Caco-2 (cell line): ENCODE data around the gene UBL3. TPM values are rescaled to one million over a fixed set of nuclear protein-coding genes. Genes with fewer than 3 reads are reported as not detected.

ENCODE experiments used
- Bru-seq: library from RNA; stranded (reverse); fragments of 400-500 nt; gene quantifications from one replicate; lab custom pipeline; 2021; lab: Mats Ljungman, UMichigan
- BruChase-seq, 2 experiments: library from RNA; stranded (reverse); fragments of 400-500 nt; gene quantifications; one replicate each; lab custom pipeline; 2021; lab: Mats Ljungman, UMichigan
- BruUV-seq: library from RNA; stranded (reverse); fragments of 400-500 nt; replicated peaks from 2 replicates; lab custom pipeline; 2021; lab: Mats Ljungman, UMichigan
- CTCF ChIA-PET: fragments of 300-600 bp; sonication (Branson Sonifier 250); formaldehyde crosslinking; loops from one replicate; lab custom pipeline; 2022; ENCODE audit warnings: antibody characterized with exemption; lab: Charles Lee
- POLR2A ChIA-PET: fragments of 300-600 bp; sonication (Branson Sonifier 250); formaldehyde crosslinking; loops from one replicate; lab custom pipeline; 2022; ENCODE audit warnings: antibody characterized with exemption; lab: Charles Lee
- DNase-seq, 2 experiments: peaks; one replicate each; pipeline versions ENCODE4 v3.0.0 to v3.0.0-alpha.2; 2020 to 2022
- H3K27me3 ChIP-seq: replicated peaks from 2 replicates; pipeline ENCODE4 v1.6.0; 2011; ENCODE audit warnings: low read length; ENCODE audit not compliant: control insufficient read depth, insufficient read depth
- H3K36me3 ChIP-seq: 2 replicates; pipeline ENCODE4 v1.5.1; 2011; ENCODE audit warnings: low read length; ENCODE audit not compliant: control insufficient read depth, insufficient read depth
- H3K4me1 ChIP-seq: fragments of 250-450 bp; sonication (Bioruptor Pico); 2 replicates; pipeline ENCODE4 v1.5.1; 2020; ENCODE audit warnings: mild to moderate bottlenecking
- H3K4me3 ChIP-seq: 2 replicates; pipeline ENCODE4 v1.5.1; 2011; ENCODE audit warnings: low read depth, mild to moderate bottlenecking, control low read depth, low read length
- H3K9me3 ChIP-seq: fragments of 250-450 bp; sonication (Bioruptor Pico); 2 replicates; pipeline ENCODE4 v1.5.1; 2020; ENCODE audit warnings: mild to moderate bottlenecking, moderate library complexity
- H3K27ac Mint-ChIP-seq: one replicate; pipeline ENCODE4 v1.8.0; 2022; ENCODE audit warnings: mixed read lengths; ENCODE audit not compliant: unreplicated experiment
- H3K27me3 Mint-ChIP-seq: one replicate; pipeline ENCODE4 v1.8.0; 2022; ENCODE audit warnings: mixed read lengths; ENCODE audit not compliant: insufficient read depth, unreplicated experiment
- H3K36me3 Mint-ChIP-seq: one replicate; pipeline ENCODE4 v1.8.0; 2022; ENCODE audit warnings: mild to moderate bottlenecking, mixed read lengths; ENCODE audit not compliant: insufficient read depth, unreplicated experiment
- H3K4me1 Mint-ChIP-seq: one replicate; pipeline ENCODE4 v1.8.0; 2022; ENCODE audit warnings: low read depth, mixed read lengths; ENCODE audit not compliant: unreplicated experiment
- H3K4me3 Mint-ChIP-seq: one replicate; pipeline ENCODE4 v1.8.0; 2022; ENCODE audit warnings: mild to moderate bottlenecking, moderate library complexity, mixed read lengths; ENCODE audit not compliant: unreplicated experiment
- H3K9me3 Mint-ChIP-seq: one replicate; pipeline ENCODE4 v1.8.0; 2022; ENCODE audit warnings: mixed read lengths; ENCODE audit not compliant: unreplicated experiment
- intact Hi-C: fragments of 100-400 bp; cut with micrococcal nuclease; formaldehyde crosslinking; loops from one replicate; pipeline ENCODE4 v1.10.0; 2022; ENCODE audit not compliant: unreplicated experiment
- long read RNA-seq: library from polyadenylated mRNA; stranded (forward); transcript quantifications from one replicate; pipeline ENCODE4 v2.0.0, GENCODE V29; 2022
- total RNA-seq: library from RNA; stranded (reverse); gene quantifications from 2 replicates; pipeline ENCODE4 v1.2.3, GENCODE V29; 2022
- TF ChIP-seq, protein P1 (sequence below), 2 experiments: fragments of 200-600 bp in 1 of 2; IDR thresholded peaks; 1 replicate in 1 of 2; 2 replicates in 1 of 2; pipeline versions ENCODE4 v1.5.1 to v1.8.0; 2011 to 2022; ENCODE audit warnings: antibody characterized with exemption in 1 of 2, control low read depth in 1 of 2, inconsistent platforms in 1 of 2, low read depth in 1 of 2, low read length in 1 of 2, mild to moderate bottlenecking in 1 of 2, moderate library complexity in 1 of 2; ENCODE audit not compliant: insufficient read depth in 1 of 2, severe bottlenecking in 1 of 2, unreplicated experiment in 1 of 2

Gene UBL3, protein sequence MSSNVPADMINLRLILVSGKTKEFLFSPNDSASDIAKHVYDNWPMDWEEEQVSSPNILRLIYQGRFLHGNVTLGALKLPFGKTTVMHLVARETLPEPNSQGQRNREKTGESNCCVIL
- total RNA-seq (37.4 and 37.5 TPM in 2 replicates), Bru-seq, nascent RNA (percentile 89 among the genes with signal in this experiment), BruChase-seq, experiment 1, labeled RNA remaining after a 2-hour chase (percentile 86 among the genes with signal in this experiment), BruChase-seq, experiment 2, labeled RNA remaining after a 6-hour chase (percentile 87 among the genes with signal in this experiment)
- long read RNA-seq, full-length matches to known transcripts = 106 of 121 reads
- long read RNA-seq, partial matches to known transcripts = 1 of 121 reads
- long read RNA-seq, other reads (novel, unspliced or antisense) = 14 of 121 reads

DNA sequence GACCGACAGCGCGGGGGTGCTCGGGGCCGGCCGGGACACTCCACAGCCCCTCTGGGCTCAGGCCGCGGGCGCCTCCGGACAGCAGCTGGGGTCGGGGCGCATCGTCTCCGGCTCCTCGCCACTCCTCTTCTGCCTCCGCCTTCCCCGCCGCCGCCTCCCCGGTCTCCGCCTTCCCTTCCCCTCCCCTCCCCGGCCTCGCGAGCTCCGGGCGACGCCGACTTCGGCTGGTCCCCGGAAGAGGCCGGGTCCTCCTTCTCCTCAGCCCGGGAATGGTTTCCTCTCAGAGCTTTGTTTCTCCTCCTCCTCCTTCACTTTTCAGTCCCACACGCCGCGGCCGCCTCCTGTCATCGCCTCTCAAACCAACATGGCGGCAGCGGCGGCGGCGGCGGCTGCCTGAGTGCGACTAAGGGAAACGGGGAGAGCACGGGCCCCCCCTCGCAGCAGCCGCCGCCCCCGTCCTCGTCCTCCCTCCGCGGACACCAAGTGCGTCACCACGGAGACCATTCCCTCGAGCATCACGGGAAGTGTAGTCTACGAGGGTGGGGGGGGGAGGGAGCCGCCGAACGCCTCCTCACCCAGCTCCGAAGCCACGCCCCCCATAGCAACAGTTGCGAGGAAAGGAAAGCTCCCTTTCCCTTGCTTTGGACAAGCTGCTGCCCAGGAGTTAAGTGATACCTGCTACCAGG is at the start of gene UBL3:
UBL3 (minus strand) TSS at position 405 of the 686 bp plus-strand sequence. CDS start 1,079 bp downstream, outside the sequence.
- peak within 1 kb of the TSS; percentile 58 for H3K4me3 ChIP-seq
- POLR2A ChIA-PET = interaction anchor here (0.6 to 2.7 kb wide), 14 partner anchors 9 to 1395 kb away, joined by 3 to 44 read pairs (median 6); no protein-coding TSS in a partner anchor

DNA sequence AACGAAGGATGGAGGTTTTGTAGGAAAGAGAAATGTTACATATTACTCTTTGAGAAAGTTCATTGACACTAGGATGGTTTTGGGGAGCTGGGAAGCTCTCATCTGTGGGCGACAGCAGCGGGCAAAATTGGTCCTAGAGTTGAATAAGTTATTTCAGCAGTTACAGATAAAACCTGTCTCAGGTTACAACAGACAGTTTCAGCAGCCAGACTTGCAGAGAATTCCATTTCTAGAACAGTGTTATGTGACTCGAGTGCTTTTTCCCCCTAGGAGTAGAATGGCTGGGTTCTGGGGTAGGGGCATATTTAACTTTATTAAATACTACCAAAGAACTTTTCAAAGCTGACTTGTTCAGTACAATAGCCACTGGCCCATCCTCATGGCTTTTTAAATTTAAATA is 46.7 kb upstream of the UBL3 start:
- no peaks in the 10 kb centered on the region for H3K36me3 ChIP-seq
- H3K27me3 ChIP-seq = no peaks in the 10 kb centered on the region
- no TSS peak for BruUV-seq
- H3K9me3 ChIP-seq = no peaks in the 10 kb centered on the region
- no peak overlapping the region for H3K4me3 ChIP-seq
- intact Hi-C loops = no loop called here
- CTCF ChIA-PET = no interaction called here
- POLR2A ChIA-PET = no interaction called here
- DNase-seq = no peak
- Mint-ChIP-seq H3K36me3 (no peaks in the 10 kb centered on the region), H3K4me3 (no peak overlapping the region), H3K9me3 (no peaks in the 10 kb centered on the region), H3K4me1 (peaks cover 14% of the 10 kb centered on the region), H3K27me3 (no peaks in the 10 kb centered on the region), H3K27ac (no peak overlapping the region)
- H3K4me1 ChIP-seq = peaks cover 15% of the 10 kb centered on the region
- TF ChIP-seq, protein P1, sequence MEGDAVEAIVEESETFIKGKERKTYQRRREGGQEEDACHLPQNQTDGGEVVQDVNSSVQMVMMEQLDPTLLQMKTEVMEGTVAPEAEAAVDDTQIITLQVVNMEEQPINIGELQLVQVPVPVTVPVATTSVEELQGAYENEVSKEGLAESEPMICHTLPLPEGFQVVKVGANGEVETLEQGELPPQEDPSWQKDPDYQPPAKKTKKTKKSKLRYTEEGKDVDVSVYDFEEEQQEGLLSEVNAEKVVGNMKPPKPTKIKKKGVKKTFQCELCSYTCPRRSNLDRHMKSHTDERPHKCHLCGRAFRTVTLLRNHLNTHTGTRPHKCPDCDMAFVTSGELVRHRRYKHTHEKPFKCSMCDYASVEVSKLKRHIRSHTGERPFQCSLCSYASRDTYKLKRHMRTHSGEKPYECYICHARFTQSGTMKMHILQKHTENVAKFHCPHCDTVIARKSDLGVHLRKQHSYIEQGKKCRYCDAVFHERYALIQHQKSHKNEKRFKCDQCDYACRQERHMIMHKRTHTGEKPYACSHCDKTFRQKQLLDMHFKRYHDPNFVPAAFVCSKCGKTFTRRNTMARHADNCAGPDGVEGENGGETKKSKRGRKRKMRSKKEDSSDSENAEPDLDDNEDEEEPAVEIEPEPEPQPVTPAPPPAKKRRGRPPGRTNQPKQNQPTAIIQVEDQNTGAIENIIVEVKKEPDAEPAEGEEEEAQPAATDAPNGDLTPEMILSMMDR (IDR thresholded peaks at IDR 0.05; ENCODE audit: insufficient read depth in 1 of 2, low read depth in 1 of 2, low read length in 1 of 2, severe bottlenecking in 1 of 2, unreplicated experiment in 1 of 2) = no peak

More for the DNA sequence above, at the start of gene UBL3:
- Mint-ChIP-seq H3K27ac (peak within 1 kb of the TSS; percentile 99), H3K4me1 (peaks cover 24% of the 10 kb centered on the region), H3K36me3 (peaks cover 13% of the 10 kb centered on the region), H3K9me3 (no peaks in the 10 kb centered on the region), H3K4me3 (peak within 1 kb of the TSS; percentile 92), H3K27me3 (no peaks in the 10 kb centered on the region)
- CTCF ChIA-PET = interaction anchor here (0.5 to 4.9 kb wide), 11 partner anchors 11 to 264 kb away, joined by 3 to 39 read pairs (median 5); no protein-coding TSS in a partner anchor
- peaks cover 23% of the 10 kb centered on the region for H3K4me1 ChIP-seq
- H3K27me3 ChIP-seq = no peaks in the 10 kb centered on the region
- TSS peak; percentile 68 for BruUV-seq
- no peaks in the 10 kb centered on the region for H3K36me3 ChIP-seq
- H3K9me3 ChIP-seq = no peaks in the 10 kb centered on the region
- peak; percentile 95 to 98 for DNase-seq
- intact Hi-C loops = loop anchor here (1.0 to 5.0 kb wide), 2 partner anchors 74 to 1312 kb away; partner anchors contain the start of gene HSPH1
- TF ChIP-seq, protein P1 (IDR thresholded peaks at IDR 0.05; ENCODE audit: insufficient read depth in 1 of 2, low read depth in 1 of 2, low read length in 1 of 2, severe bottlenecking in 1 of 2, unreplicated experiment in 1 of 2) = no peak

DNA sequence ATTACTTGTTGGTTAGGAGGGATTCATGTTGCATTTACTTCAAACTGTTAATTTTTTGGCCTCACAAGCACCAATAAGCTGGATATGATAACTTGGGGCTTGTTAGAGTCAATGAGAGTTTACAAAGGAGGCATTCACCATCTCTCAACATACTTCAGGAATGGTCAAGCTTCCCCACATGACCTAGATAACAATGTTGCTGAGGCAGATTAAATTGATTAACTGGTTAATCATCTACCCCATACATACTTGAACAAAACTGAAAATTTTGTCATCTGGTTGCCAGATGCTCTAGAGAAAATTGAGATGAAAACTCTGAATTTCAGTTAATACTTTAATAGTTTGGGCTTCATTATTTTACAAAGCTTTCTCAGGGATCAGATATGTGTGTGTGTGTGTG is 43.0 kb upstream of the UBL3 start:
- Mint-ChIP-seq H3K4me3 (no peak overlapping the region), H3K27me3 (no peaks in the 10 kb centered on the region), H3K27ac (no peak overlapping the region), H3K36me3 (no peaks in the 10 kb centered on the region), H3K9me3 (no peaks in the 10 kb centered on the region), H3K4me1 (peaks cover 7% of the 10 kb centered on the region)
- Histone ChIP-seq H3K36me3 (no peaks in the 10 kb centered on the region), H3K4me1 (peaks cover 4% of the 10 kb centered on the region; the same call in 1 of the 2 replicates), H3K27me3 (no peaks in the 10 kb centered on the region), H3K9me3 (no peaks in the 10 kb centered on the region), H3K4me3 (no peak overlapping the region)
- ChIA-PET CTCF (interaction anchor here (0.5 to 0.6 kb wide), 3 partner anchors 43 to 905 kb away, joined by 3 read pairs; partner anchors contain the start of gene UBL3), POLR2A (no interaction called here)
- no peak for DNase-seq
- TF ChIP-seq, protein P1 (IDR thresholded peaks at IDR 0.05; ENCODE audit: insufficient read depth in 1 of 2, low read depth in 1 of 2, low read length in 1 of 2, severe bottlenecking in 1 of 2, unreplicated experiment in 1 of 2) = no peak
- intact Hi-C loops = no loop called here
- BruUV-seq = no TSS peak
